Mesenteric fat pad (tissue), 1 donor: Measurements from ENCODE around the gene S100A13. TPM values are rescaled to one million over a fixed set of nuclear protein-coding genes. Genes with fewer than 3 reads are reported as not detected.

Source experiments
- DNase-seq: peaks from one replicate; pipeline ENCODE4 v3.0.0-alpha.2; 2020; ENCODE audit warnings: low spot score
- total RNA-seq: library from RNA; stranded (reverse); fragmentation: NEBNext Ultra II Directional; extraction: Animal tissue kit (Norgen Biotek cat#: 25700); gene quantifications from one replicate; pipeline ENCODE4 v1.2.1, GENCODE V29; 2021
- donor health status: DM: yes; HTN: yes; CAD: no.

Gene S100A13
- total RNA-seq, 1 donor from 2014 or later: 146 TPM

GRCh38 chr1:153649137-153649862, 22.0 kb upstream of the S100A13 start:
- DNase-seq: peak; percentile 47

- peak; percentile 60 for DNase-seq
Observed at GRCh38 chr1:153648000-153648643, 20.8 kb upstream of the S100A13 start.

- DNase-seq: peak; percentile 4
Observed at GRCh38 chr1:153647346-153647714, 20.0 kb upstream of the S100A13 start.

- DNase-seq: peak; percentile 26
Observed at GRCh38 chr1:153646672-153647345, 19.5 kb upstream of the S100A13 start.

- DNase-seq: no peak
Observed at GRCh38 chr1:153643816-153644215, 16.5 kb upstream of the S100A13 start.

GRCh38 chr1:153643100-153643499, 15.8 kb upstream of the S100A13 start:
- DNase-seq: peak; percentile 82

GRCh38 chr1:153642161-153642560, 14.9 kb upstream of the S100A13 start:
- peak; percentile 74 for DNase-seq

- no peak for DNase-seq
Observed at GRCh38 chr1:153640861-153641260, 13.6 kb upstream of the S100A13 start.

- DNase-seq: peak; percentile 37
Observed at GRCh38 chr1:153640213-153640612, 12.9 kb upstream of the S100A13 start.

- DNase-seq: peak; percentile 26
Observed at GRCh38 chr1:153639280-153639679, 12.0 kb upstream of the S100A13 start.

- no peak for DNase-seq
Observed at GRCh38 chr1:153638261-153638660, 11.0 kb upstream of the S100A13 start.

- DNase-seq: no peak
Observed at GRCh38 chr1:153636312-153636711, 9.0 kb upstream of the S100A13 start.

GRCh38 chr1:153635872-153636271, 8.6 kb upstream of the S100A13 start:
- no peak for DNase-seq

- peak; percentile 98 for DNase-seq
Observed at GRCh38 chr1:153633754-153634665, 6.7 kb upstream of the S100A13 start, which contains the start of gene CHTOP. Gene CHTOP (plus strand): TSS chr1:153634066. CDS start chr1:153636589, 2,523 bp downstream.

- DNase-seq: no peak
Observed at GRCh38 chr1:153633161-153633753, 6.0 kb upstream of the S100A13 start.

GRCh38 chr1:153631047-153632022, 4.0 kb upstream of the S100A13 start:
- peak; percentile 33 for DNase-seq

- DNase-seq: peak; percentile 85
Observed at GRCh38 chr1:153630384-153630783, 3.1 kb upstream of the S100A13 start.

GRCh38 chr1:153629971-153630370, 2.7 kb upstream of the S100A13 start:
- peak; percentile 68 for DNase-seq

GRCh38 chr1:153629343-153629665, 2.0 kb upstream of the S100A13 start:
- DNase-seq: no peak
